ENCODE results near the gene CSMD2.

DNA sequence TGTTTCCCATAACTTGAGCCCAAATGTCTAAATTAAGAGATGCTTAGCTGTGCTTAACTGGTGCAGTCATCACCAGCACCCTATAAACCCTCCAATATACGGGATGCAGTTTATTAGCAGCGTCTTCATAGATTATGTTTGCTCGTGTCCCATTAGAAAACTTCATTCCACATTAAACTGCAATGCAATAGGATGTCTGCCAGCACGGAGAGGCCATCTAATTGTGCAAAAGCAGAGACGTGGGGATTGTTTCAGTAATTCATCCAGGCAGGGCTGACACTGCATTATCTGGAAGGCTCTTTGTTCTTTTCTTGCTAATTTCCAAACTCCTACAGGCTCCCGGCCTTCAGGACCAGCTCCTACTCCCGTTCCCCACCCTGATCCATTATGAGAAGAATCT lies 89.5 kb downstream of the CSMD2 start:
- no peak for TF ChIP-seq POLR2A (IDR thresholded peaks at IDR 0.05; ENCODE audit: low read depth, low read length)
- no peak for TF ChIP-seq POLR2AphosphoS5 (IDR thresholded peaks at IDR 0.05; ENCODE audit: low read depth, low read length)

Data from GM12892 (cell line).